Left lobe of liver (tissue), 2 donors: ENCODE measurements around the gene CMTM4. TPM values are rescaled to one million over a fixed set of nuclear protein-coding genes. Genes with fewer than 3 reads are reported as not detected.
"Not testable (repeated sequence)": the region's sequence is repeated elsewhere in the genome, so short reads cannot be mapped to it uniquely, and the experiment has no call there.

Source experiments
- ATAC-seq: fragments of 200-7000 bp; cut with Tn5 transposase; one replicate; pipeline ENCODE4 v1.9.1; 2020; ENCODE audit warnings: mild to moderate bottlenecking, moderate library complexity
- DNase-seq: peaks from one replicate; pipeline ENCODE4 v3.0.0-alpha.2; 2020; ENCODE audit warnings: low spot score
- total RNA-seq: library from RNA; stranded (reverse); gene quantifications from one replicate; pipeline ENCODE4 v1.2.1, GENCODE V29; 2021
- donor health status: DM: no; HTN: no; CAD: no; lungs with moderate emphysema.
- donor health status: DM: no; HTN: yes; CAD: no.

The CMTM4 gene
- total RNA-seq, 1 donor from 2014 or later, result 8.0 TPM

- DNase-seq, result no peak
- no peak for ATAC-seq
Observed at GRCh38 chr16:66649167-66649566, 47.4 kb downstream of the CMTM4 start.

GRCh38 chr16:66647866-66648265 lies 48.7 kb downstream of the CMTM4 start:
- DNase-seq (peak; percentile 15), ATAC-seq (no peak)

DNA sequence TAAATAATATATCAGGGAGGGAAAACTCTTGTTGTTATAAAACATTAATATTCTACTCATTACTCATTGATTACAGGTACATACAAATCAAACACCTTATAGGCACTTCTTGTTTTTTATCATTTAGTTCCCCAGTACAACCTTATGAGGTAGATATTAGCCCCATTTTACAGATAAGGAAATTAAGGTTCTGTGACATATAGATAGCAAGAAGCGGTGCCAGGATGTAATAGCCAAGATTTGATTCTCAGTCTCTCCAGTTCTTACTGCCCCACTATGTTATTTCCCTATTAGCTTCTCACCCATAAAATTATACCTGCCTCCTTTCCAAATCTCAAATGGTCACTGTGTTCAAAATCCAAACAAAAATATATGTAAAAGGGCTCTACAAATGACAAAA lies 55.2 kb downstream of the CMTM4 start:
- DNase-seq (no peak), ATAC-seq (no peak)

DNA sequence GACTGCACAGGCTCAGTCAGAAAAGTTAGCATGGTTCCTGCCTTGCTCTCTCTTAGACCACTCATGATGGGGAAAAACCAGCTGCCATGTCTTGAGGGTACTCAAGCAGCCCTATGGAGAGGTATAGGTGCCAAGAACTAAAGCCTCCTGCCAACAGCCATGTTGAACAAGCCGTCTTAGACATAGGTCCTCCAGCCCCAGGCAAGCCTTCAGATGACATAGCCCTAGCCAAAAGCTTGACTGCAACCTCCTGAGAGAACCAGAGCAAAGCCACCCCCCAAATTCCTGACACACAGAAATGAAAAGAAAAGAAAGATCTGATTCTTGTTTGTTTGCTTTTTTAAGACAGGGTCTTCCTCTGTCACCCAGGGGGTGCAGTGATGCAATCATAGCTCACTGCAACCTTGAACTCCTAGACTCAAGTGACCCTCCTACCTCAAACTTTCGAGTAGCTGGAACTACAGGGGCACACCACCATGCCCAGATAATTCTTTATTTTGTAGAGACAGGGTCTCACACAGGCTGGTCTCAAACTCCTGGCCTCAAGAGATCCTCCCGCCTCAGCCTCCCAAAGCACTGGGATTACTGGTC lies 55.7 kb downstream of the CMTM4 start:
- DNase-seq, result peak; percentile 4
- ATAC-seq, result no peak

DNA sequence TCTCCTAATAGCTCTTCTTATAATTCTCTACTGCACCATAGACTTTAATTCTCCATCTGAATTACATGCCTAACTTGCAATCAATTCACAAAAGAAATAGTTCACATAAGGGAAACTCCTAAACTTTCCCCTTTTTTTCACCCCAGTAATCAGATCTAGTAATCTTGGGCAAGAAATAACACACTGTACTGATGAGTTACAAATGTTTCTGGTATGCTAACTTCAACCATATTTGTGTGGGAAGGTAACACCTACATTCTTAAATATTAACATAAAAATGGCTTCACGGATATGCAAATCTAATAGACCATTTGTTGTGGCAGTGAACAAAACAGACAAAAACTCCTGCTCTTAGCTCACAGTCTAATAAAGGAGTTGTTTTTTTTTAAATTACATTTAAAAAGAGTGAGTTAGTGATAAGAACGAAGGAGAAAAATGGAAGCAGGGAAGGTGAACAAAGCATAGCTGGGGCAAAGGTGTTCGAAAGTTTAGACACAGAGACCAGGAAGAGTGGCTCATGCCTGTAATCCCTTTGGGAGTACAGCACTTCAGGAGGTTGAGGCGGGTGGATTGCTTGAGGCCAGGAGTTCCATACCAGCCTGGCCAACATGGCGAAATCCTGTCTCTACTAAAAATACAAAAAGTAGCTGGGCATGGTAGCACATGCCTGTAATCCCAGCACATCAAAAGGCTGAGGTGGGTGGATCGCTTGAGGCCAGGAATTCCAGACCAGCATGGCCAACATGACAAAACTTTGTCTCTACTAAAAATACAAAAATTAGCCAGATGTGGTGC lies 57.3 kb downstream of the CMTM4 start:
- peak; percentile 11 for DNase-seq
- no peak for ATAC-seq

DNA sequence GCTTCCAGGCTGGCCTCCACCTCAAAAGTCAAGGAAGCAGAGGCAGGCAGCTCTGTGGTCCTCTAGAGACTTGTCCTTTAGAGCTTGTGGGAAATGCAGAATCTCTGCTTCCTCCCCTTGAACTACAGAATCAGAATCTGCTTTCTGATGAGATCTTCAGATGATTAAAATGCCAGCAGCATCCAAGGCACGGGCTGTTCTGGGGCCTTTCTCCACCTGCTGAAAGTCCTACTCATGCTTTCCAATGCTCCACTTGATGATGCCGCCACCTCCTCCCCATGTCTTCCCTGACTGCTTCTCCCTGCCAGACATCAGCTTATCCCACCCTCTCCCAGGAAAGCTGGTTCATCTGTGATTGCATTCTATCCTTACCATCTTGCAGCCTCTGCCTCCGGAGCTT lies 58.7 kb downstream of the CMTM4 start:
- ATAC-seq, result no peak

DNA sequence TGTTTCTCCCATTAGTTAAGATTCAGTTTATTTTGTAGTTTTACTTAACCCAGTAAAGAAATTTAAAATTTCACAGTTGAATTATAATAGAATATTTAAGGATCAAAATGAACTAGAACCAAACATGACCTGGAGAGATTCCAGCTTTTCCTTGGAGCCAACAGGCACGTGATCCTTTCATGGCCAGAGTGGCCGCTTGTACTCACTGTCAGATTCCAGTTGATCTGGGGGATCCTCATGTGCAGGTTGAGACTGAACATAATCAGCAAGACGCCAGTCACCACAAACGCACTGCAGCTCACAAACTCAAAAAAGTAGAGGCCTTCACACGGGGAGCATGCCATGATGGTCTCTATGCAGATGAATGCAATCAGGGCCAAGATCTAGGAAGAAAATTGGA lies 60.3 kb downstream of the CMTM4 start:
- peak; percentile 55 for ATAC-seq

More for the DNA sequence above, 58.7 kb downstream of the CMTM4 start:
- DNase-seq, result no peak

GRCh38 chr16:66635406-66635805 lies 61.1 kb downstream of the CMTM4 start:
- ATAC-seq (no peak), DNase-seq (peak; percentile 31)

More for the DNA sequence above, 60.3 kb downstream of the CMTM4 start:
- peak; percentile 43 for DNase-seq

GRCh38 chr16:66634527-66635196 lies 61.9 kb downstream of the CMTM4 start:
- no peak for ATAC-seq
- peak; percentile 8 for DNase-seq

DNA sequence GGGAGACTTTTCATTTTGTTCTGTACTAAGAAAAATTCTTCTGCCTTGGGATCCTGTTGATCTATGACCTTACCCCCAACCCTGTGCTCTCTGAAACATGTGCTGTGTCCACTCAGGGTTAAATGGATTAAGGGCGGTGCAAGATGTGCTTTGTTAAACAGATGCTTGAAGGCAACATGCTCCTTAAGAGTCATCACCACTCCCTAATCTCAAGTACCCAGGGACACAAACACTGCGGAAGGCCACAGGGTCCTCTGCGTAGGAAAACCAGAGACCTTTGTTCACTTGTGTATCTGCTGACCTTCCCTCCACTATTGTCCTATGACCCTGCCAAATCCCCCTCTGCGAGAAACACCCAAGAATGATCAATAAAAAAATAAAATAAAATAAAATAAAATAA lies 65.0 kb downstream of the CMTM4 start:
- DNase-seq, ATAC-seq: not testable (repeated sequence)

- ATAC-seq, DNase-seq: not testable (repeated sequence)
Observed at GRCh38 chr16:66630561-66631260, 65.8 kb downstream of the CMTM4 start.

- ATAC-seq, result no peak
- DNase-seq, result no peak
Observed at GRCh38 chr16:66629856-66630255, 66.7 kb downstream of the CMTM4 start.

DNA sequence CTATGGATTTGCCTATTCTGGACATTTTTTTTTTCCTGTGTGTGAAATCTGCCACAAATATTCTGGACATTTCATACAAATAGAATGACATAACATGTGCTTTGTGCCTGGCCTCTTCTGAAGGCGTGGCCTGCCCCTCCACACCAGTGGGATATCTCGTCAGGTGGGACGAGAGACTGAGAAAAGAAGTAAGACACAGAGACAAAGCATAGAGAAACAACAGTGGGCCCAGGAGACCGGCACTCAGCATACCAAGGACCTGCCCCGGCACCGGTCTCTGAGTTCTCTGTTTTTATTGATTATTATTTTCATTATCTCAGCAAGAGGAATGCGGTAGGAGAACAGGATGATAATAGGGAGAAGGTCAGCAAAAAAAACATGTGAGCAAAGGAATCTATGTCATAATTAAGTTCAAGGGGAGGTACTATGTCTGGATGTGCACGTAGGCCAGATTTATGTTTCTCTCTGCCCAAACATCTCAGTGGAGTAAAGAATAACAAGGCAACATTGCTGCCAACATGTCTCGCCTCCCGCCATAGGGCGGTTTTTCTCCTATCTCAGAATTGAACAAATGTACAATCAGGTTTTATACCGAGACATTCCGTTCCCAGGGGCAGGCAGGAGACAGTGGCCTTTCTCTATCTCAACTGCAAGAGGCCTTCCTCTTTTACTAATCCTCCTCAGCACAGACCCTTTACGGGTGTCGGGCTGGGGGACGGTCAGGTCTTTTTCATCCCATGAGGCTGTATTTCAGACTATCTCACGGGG lies 68.7 kb downstream of the CMTM4 start:
- not testable (repeated sequence) for ATAC-seq, DNase-seq

DNA sequence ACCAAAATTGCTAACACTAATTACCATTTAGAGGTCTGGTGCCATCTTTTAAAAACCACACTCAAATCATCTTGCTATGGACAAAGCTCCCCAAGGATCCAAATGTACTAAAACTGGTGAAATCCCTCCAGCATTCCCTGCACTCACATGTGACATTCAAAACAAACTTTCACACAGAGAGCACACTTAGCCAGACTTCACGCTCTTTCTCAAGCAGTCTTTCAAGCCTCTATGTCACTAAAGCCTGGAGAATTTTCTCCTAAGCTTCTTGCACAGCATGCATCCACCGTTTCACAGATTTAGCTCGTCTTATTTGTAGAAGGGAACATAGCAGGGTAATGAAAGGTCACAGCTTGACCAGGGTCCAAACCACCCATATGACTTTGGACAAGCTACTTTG lies 72.8 kb downstream of the CMTM4 start:
- no peak for DNase-seq
- no peak for ATAC-seq

DNA sequence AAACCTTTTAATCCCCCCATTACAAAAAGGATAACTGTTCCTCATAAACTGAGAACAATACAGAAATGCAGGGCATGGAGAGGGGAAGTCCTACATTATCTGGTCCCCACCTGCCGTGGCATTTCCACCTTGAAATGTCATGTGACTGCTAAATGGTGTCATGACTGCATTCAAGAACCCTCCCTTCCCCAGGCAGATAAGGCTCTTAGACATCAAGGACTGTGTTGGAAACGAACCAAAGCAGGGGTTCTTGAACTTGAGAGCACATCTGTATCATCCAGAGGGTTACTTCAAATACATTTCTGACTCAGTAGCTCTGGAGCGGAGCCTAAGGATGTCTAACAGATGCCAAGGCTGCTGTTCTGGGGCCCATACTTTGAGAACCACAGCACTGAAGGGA lies 73.7 kb downstream of the CMTM4 start:
- ATAC-seq, result no peak
- no peak for DNase-seq

DNA sequence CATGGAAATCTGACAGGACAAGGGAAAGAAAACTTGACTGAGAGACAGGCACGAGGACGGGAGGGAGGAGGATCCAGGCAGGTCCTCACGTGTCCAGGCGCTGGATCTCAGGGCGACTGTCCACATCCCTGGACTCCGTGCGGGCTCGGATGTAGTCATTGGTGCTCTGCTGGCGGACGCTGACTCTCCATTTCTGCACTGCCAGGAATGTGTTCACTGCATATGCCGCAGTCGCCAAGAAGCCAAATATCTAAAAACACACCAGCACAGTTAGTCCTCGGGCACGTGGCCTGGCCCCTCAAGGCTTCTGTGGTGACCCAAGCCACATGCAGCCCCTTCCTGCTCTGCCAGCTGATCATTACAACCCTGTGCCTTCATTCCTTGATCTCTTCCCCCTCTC lies 74.6 kb downstream of the CMTM4 start:
- no peak for ATAC-seq
- no peak for DNase-seq

- DNase-seq (no peak), ATAC-seq (no peak)
Observed at GRCh38 chr16:66620429-66620795, 76.1 kb downstream of the CMTM4 start.

- DNase-seq (no peak), ATAC-seq (no peak)
Observed at GRCh38 chr16:66619534-66620428, 76.8 kb downstream of the CMTM4 start.

DNA sequence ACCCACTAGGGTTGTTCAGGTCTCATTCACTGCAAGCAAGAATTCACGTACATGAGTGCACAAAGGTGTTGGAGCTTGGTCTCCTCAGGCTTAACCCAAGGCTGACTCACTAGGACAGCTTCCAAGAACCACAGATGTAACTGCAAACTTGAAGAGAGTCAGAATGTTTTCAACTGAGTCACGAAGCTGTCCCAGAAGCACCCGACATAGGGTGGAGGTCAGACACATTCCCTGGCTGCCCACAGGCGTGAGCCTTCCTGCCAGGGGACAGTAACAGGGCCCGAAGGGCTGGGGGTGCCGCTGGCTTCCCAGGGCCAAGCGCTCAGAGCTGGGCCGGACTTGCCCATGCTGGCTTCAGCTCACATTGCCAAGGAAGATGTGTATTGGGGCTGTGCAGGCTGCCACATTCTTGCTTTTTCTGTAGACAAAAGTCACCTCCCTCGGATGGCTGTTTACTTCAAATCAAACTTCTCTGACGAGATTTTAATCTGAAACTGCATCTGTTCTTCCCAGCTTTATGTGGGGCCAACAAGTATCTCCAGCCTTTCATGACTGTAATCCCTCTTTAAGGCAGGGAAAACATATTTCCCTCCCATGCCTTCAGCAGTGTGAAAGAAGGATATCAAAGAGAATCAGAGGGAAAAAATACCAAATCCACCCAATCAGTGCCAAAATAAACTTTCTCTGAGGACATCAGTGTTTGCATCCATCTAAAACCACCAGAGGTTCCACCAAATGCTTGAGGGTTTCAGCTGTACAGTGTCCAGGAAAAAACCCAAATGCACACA lies 77.8 kb downstream of the CMTM4 start:
- ATAC-seq (peak; percentile 15), DNase-seq (no peak)
